D721Med (cell line): ENCODE measurements around the gene CEACAM4.

Source experiments
- DNase-seq: peaks from one replicate; pipeline ENCODE4 v3.0.0; 2011; ENCODE audit warnings: low spot score; ENCODE audit not compliant: insufficient read length
- FAIRE-seq: peaks from 2 replicates; lab custom pipeline; 2011; peaks lifted over from hg19 to GRCh38; lab: Jason Lieb, UNC
- CTCF ChIP-seq: IDR thresholded peaks from 2 replicates; pipeline ENCODE4 v1.5.1; 2012; ENCODE audit warnings: mild to moderate bottlenecking, control low read depth; ENCODE audit not compliant: insufficient read depth; ENCODE audit errors: missing control alignments

The CEACAM4 gene

DNA sequence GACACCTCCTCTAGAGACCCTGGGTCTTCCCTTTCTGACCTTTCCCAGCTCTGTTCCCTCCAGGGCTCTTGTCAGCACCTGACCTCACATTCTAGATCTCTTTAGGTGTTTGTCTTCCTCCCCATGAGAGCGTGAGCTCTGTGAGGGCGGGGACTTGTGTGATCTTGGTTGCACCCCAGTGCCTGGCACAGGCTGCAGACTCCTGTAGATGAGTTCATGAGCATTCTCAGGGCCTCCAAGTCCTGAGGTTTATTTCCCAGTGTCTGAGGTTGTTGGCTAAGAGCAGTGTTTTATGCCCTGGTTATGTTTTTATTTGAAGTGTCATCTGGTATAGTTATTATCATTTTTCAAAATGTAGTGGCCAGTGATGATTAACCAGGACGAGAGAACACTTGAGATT lies 596 bp downstream of the CEACAM4 start:
- no peak for DNase-seq
- no peak for TF ChIP-seq CTCF
- no peak for FAIRE-seq

GRCh38 chr19:41624937-41625336 lies 1.9 kb downstream of the CEACAM4 start:
- DNase-seq (no peak), FAIRE-seq (no peak)
- TF ChIP-seq CTCF: no peak

DNA sequence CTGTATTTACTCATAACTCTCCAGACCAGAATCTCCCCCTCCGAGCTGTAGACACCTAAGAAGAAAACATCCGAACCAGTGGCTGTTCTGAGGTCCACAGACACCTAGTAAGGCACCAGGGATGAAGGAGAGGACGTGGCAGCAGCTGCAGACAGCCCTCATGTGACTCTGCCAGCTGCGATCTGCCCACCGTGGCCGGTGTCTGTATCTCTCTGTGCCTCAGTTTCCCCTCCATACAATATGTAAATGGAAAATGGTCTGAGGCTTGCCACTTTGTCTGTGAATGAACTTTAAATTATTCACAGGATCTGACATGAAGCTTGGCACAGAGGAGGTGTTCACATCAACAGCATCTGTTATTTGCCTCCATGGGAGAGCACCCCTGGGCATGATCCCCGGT lies 2.4 kb downstream of the CEACAM4 start:
- DNase-seq (no peak), FAIRE-seq (no peak)
- TF ChIP-seq CTCF: no peak

GRCh38 chr19:41623360-41623759 lies 3.5 kb downstream of the CEACAM4 start:
- no peak for TF ChIP-seq CTCF
- DNase-seq (no peak), FAIRE-seq (no peak)

DNA sequence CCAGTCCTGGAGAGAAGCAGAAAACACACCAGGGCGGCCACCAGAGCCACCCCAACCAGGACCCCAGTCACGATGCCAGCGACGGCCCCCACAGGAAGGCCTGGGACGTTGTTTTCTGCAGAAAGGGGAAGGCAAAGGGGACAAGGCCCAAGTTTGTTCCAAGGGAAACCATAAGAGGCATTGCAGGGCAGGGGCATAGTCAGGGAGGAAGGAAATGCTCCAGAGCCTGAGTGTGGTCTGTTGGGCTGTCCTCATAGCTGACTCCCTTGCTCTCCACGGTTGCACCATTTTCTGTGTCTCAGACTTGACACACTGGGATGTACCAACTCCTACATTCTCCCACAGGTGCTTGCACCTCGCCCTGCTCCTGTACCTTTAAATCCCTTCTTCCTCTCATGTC lies 5.2 kb downstream of the CEACAM4 start:
- no peak for TF ChIP-seq CTCF
- FAIRE-seq (no peak), DNase-seq (no peak)

DNA sequence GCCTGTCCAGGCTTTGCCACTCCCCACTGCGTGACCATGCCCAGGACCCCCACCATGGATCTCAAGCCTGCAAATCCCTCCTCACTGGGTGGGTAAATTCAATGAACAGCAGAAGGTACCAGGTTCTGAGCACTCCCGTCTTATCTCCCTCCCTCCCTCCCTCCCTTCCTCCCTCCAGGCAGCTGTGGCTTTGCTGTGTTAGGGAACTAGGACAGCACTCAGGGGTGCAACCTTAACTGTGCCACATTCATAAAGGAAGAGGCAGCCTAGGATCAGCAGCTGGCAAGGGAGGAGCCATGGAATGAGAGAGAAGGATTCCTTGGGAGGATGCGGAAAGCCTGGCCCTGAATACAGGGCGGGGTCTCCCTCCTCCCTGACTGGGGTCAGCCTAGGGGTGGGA lies 5.6 kb downstream of the CEACAM4 start:
- FAIRE-seq (no peak), DNase-seq (no peak)
- TF ChIP-seq CTCF: no peak

GRCh38 chr19:41620171-41620570 lies 6.7 kb downstream of the CEACAM4 start:
- DNase-seq (no peak), FAIRE-seq (no peak)
- no peak for TF ChIP-seq CTCF
